NCI-H446 (cell line): Measurements from ENCODE around the gene KCTD19.

Source experiments
- DNase-seq, 2 experiments: peaks; one replicate each; lab custom pipeline; 2025; lab: John Stamatoyannopoulos, UW

The KCTD19 gene

GRCh38 chr16:67258161-67258835 is 68.2 kb downstream of the KCTD19 start:
- DNase-seq, result no peak

DNA sequence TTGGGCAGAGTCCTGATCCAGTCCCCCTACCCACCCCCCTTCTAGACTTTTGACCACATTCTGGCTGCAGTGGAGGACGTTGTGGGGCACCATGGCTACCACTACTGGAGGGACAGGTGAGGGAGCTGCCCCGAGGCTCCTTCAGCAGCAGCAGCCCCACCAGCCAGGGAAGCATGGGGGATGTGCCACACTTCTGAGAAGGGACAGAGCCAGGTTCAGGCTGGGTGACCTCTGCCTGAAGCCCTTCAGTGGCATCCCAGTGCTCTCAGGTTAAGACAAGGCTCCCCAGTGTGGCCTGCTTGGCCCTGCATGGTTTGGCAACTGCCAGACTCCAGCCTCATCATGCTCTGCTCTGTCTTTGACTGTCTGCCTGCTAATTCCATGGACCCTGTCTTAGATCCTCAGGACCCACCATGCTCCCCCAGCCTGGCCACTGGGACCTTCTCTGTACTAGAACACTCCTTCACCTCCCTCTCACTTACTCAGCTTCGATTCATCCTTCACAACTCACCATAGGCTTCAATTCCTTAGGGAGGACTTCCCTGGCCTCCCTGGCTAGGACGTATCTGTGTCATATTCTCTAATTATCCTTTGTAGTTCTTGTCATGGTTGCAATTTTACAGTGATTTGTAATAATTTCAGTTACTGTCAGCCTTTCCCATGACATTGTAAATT is 68.9 kb downstream of the KCTD19 start:
- no peak for DNase-seq

GRCh38 chr16:67256701-67257230 is 69.8 kb downstream of the KCTD19 start:
- DNase-seq, result no peak

GRCh38 chr16:67255553-67256221 is 70.9 kb downstream of the KCTD19 start:
- DNase-seq, result no peak

DNA sequence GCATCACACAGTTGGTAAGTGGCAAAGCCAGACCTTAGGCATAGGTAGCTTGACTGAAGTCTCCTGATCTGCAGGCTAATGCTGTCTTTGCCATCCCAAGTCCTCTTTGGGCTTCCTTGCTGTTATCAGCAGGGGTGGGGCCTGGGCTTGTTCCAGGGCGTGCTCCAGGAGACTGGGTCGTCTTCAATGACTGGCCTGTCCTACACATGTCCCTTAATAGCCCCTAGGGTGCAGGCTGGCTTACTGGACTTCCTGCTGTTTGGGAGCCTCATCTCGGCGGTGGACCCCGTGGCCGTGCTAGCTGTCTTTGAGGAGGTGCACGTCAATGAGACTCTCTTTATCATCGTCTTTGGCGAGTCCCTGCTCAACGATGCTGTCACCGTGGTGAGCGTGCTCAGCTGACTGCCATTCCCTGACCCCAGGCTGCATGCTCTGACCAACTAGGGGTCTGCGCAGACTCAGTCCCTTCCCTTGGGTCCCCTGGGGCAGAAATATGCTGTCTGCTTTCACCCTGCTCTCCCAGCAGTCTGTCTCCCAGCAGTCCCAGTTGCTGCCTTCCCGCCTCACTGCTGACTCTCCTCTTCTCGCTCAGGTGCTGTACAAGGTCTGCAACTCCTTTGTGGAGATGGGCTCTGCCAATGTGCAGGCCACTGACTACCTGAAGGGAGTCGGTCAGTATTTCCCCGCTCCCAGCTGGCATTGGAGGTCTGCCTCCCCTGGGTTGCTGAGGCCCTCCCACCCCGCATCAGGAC is 71.6 kb downstream of the KCTD19 start:
- no peak for DNase-seq

- peak; percentile 33 to 76 for DNase-seq
Observed at GRCh38 chr16:67252609-67253497, 73.7 kb downstream of the KCTD19 start.

- no peak for DNase-seq
Observed at GRCh38 chr16:67250045-67250327, 76.6 kb downstream of the KCTD19 start.

GRCh38 chr16:67249178-67250044 is 77.1 kb downstream of the KCTD19 start:
- no peak for DNase-seq

- peak in 1 of 2 experiments; percentile 16 for DNase-seq
Observed at GRCh38 chr16:67248401-67249177, 78.0 kb downstream of the KCTD19 start, which contains the start of gene SLC9A5. SLC9A5 (plus strand) TSS chr16:67248979; CDS start chr16:67249015, 36 bp downstream.

DNA sequence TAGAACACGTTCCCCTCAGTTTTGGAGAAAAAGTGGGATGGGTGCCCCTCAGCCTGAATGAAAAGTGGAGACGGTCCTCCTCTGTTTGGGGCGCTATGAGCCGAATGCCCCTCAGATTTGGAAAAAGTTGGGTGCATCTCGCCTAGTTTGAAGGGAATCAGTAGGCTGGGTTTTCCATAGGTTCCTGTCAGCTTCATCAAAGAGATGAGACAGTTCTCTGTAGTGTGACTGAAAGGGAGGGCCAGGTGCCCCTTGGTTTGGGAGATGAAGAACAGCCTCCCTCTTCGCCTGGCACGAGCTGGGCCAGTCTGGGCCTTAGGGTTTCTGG is 78.5 kb downstream of the KCTD19 start:
- no peak for DNase-seq

DNA sequence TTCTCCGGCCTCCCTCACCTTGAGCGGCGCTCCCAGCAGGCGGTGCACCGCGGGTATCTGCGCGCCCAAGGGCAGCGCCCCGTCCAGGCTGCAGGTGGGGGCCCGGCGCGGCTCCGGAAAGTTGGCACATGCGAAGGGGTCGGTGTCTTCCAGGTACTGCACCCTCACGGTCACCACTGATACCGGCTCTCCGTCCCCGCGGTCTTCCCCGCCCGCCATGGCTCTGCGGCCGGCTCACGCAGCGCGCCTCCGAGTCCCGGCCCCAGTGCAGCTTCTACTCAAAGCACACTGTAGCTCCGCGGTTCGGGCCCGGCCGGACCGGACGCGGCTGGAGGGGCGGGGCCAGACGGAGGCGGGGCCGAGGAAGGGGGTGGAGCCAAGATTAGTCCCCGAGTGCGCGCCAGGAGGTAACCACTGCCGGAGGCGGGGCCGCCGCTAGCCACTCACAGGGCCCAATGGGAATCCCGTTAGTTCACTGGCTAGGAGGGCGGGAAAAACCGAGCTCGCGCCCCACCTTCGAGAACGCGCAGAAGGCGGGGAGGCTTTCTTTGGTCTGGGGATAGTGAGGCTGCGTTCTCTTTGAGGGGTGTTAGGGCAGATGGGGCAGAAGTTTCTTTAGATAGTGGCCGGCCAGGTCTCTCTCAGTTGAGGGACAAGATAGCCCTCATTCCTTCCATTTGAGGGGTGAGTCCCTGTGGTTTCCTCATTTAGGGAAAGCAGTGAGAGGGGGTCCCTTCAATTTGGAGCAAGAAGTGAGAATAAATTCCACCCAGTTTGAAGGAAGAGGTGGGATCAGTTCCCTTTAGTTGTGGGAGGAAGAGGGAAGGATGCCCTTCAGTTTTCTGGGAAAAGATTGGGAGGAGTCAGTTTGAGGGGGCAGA is 79.1 kb downstream of the KCTD19 start, which contains the start of gene FHOD1:
Gene FHOD1, minus strand, starts transcription at position 290 of the 881 bp plus-strand sequence. Its CDS starts 71 bp downstream, at position 219.
- DNase-seq, result peak; percentile 42 to 89

- no peak for DNase-seq
Observed at GRCh38 chr16:67246756-67247191, 79.8 kb downstream of the KCTD19 start.

DNA sequence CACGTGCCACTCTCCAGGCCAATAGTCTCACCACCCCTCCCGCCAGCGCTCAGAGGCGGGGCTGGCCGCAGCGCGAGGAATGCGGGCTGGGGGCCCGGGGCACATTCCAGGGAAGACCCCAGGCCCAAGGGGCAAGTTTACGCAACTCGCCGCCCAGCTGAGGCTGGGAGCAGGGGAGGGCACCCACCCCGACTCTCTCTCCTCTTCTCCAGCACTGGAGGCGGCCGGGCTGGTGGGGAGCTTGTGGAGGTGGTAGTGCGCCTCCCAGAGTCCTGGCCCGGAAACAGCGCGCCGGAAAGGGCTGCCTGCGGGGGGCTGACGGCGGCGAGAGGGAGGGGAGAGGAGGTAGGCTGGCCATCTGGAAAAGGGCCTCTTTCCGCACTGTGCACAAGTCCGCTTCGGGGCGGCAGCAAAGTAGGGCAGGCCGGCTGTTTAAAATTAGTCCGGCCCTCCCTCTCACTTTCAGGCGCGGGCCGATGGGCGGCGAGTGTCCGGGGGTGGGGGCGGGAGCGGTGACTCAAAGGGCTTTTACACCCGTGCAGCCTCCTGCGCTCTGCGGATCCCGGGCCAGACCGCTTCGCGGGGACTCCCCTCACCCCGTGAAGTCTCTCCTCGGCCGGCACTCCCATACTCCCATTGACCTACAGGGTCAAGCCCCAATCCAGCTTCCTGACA is 80.3 kb downstream of the KCTD19 start:
- DNase-seq, result no peak

GRCh38 chr16:67245674-67246080 is 80.9 kb downstream of the KCTD19 start:
- no peak for DNase-seq

DNA sequence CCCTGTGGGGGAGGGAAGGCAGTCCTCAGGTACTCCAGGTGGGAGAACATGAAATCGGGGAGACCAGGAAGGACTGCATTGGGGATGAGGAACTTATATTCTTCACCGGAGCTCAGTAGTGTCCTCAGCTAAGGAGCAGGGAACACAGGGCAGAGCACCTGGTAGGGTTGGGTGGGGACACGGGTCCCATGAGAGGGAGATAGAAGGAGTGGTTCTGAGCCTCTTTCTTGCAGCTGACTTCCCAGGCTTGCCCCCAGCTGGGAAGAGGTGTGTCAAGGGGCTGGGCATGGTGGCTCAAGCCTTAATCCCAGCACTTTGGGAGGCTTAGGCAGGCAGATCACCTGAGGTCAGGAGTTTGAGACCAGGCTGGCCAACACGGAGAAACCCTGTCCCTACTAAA is 81.4 kb downstream of the KCTD19 start:
- no peak for DNase-seq

DNA sequence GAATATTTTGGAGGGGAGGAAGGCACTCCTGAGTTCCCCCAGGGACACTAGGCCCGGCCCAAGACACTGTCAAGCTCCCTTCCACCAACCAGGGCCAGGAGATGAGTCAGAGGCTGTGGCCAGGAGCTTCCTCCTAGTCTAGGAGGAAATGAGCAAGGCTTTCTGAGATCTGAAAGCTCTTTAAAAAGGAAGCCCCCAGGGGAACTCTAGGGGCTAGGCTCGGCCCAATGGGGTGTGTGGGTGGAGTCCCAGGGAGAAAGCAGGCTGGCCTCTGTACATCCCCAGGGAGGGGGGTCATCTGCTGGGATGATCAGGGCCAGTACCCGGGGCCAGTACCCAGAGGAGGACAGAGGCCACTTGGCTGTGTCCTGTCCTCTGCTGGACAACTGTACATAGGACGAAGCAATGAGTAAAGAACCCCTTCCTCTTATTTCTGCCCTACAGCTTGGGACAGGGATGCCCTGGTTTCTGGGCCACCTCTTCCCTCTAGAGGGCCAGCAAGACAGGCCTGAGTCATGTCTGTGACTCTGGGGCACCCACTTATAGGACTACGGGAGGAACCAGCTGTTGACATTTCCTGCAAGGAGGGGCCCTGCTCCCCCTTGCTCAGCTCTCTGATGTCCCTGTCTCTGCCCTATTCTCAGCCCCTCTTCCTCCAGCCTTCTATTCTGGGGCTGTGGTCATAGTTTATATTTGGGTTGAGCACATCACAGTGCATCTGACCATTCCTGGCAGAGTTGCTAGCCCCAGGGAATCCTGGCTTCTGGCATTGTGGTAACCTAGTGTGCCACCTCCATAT is 82.0 kb downstream of the KCTD19 start:
- no peak for DNase-seq

GRCh38 chr16:67243481-67243880 is 83.1 kb downstream of the KCTD19 start:
- DNase-seq, result no peak
